CD4-positive, alpha-beta T cell treated with Interleukin-1 beta for 1 hour (primary cell): ENCODE results near the gene RAPGEF2.
"Not testable (repeated sequence)": the region's sequence is repeated elsewhere in the genome, so short reads cannot be mapped to it uniquely, and the experiment has no call there.

ENCODE experiments used
- DNase-seq, 2 donors: peaks; one replicate each; pipeline ENCODE4 v3.0.0-alpha.2; 2020 to 2022

RAPGEF2 gene

GRCh38 chr4:159248384-159249178, 145.7 kb downstream of the RAPGEF2 start:
- DNase-seq = no peak

- DNase-seq = no peak
Observed at GRCh38 chr4:159250751-159251325, 148.0 kb downstream of the RAPGEF2 start.

DNA sequence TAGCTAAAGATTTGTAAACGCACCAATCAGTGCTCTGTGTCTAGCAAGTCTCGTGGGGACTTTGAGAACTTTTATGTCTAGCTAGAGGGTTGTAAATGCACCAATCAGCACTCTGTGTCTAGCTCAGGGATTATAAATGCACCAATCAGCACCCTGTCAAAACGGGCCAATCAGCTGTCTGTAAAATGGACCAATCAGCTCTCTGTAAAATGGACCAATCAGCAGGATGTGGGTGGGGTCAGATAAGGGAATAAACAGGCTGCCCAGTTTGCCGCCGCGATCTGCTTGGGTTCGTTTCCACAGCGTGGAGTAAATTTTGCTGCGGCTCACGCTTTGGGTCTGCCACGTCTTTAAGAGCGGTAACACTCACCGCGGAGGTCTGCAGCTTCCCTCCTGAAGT, 148.7 kb downstream of the RAPGEF2 start:
- DNase-seq = not testable (repeated sequence)

DNA sequence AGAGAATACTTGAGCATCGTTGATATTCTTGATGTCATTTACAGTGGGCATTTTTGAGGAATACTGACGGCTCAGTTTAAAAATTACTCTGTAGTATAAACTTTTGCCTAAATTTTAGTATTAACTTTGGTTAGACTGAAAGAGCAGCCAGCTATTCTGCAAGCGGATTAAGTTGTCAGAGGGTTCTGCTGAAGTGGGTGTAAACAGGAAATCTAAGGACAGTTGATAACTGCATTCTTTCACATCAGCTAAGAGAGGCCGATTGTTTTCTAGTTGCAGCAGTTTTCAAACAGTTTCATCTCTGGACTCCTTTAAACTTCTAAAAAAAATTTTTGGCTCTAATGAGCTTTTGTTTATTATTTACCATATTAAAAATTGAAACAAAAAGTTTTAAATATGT, 149.6 kb downstream of the RAPGEF2 start:
- no peak for DNase-seq

GRCh38 chr4:159256037-159256436, 153.2 kb downstream of the RAPGEF2 start:
- no peak for DNase-seq

DNA sequence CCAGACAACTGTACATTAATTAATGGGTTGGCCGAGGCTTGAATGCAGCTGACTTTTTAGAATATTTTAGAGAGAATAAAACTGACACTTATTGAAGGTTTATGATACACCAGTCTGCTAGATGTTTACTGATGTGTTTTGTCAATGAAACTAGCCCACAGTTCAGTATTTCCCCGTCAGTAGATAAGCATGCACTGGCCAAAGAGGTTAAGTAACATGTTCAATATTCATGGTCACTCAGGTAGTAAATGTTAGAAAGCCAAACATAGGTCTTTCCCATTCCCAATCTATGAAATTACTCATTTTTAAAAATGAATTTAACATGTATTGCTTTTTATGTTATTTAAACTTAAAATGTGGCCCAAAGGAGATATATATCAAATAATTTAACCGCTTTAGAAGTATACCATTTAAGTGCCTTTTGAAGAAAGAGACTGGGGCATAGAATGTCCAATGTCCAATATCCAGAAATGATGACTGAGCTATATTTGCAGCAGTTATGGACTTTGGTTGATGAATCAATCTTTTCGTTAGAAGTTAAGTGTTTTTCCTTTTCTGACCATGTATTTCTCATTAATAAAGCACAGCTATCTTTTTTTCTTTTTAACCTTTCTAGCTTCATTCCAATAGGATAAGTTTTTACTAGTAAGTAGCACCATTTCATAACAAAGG, 156.1 kb downstream of the RAPGEF2 start:
- no peak for DNase-seq

- no peak for DNase-seq
Observed at GRCh38 chr4:159264057-159264456, 161.2 kb downstream of the RAPGEF2 start.

GRCh38 chr4:159266981-159267868, 164.3 kb downstream of the RAPGEF2 start:
- DNase-seq = no peak

- DNase-seq = no peak
Observed at GRCh38 chr4:159267869-159268285, 165.0 kb downstream of the RAPGEF2 start.

DNA sequence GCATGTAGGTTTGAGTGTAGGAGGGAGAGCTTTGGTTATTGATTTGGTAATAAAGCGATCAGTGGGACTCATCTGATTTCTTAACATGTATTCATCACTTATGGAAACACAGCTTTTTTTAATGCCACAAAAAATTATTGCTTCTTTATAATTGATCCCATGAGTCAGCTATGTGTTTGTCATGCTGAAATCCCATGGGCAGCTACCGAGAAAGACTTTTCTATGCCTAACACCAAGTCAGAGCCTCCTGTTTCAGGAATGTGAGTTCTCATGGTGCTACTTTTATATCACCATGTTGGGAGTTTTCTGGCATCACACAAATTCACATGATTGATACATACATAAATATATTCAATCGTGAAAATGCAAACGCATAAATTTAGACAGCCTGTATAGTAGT, 165.7 kb downstream of the RAPGEF2 start:
- DNase-seq = no peak

DNA sequence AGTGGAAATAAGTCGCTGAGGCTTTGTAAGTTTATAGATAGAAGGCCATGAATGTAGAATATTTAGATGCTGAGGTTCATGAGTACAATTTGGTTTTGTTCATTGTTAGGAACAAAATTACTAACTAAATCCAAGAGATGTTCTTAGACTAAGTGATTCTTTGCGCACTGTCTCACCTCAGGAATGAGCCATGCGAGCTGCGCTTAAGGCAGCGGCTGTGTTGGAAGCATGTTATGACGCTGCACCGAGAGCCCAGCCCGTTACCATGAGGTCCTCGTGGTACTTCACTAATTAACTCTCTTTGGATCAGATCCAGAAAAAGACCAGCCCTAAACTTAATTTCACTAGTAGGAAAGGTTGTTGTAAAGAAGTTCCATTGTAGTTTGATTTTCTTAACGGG, 166.2 kb downstream of the RAPGEF2 start:
- no peak for DNase-seq

DNA sequence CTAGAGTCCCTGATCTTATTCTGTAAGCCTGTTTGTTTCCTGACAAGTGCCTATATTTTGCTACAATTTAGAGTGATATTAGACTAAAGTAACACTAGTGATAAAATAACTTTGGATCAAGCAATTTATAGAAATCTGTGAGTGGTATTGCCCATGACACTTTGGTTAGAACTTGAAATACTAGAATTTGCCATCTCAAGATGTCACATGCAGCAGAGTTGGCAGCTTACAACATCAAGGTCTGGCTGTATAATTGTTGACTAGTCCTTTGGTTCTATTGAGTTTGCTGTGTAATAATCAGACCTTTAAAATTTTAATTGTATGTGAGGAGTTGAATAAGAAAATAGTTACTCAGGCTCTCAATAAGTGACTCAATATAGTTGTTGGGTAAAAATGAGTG, 167.1 kb downstream of the RAPGEF2 start:
- no peak for DNase-seq

GRCh38 chr4:159271856-159272255, 169.0 kb downstream of the RAPGEF2 start:
- DNase-seq = no peak

DNA sequence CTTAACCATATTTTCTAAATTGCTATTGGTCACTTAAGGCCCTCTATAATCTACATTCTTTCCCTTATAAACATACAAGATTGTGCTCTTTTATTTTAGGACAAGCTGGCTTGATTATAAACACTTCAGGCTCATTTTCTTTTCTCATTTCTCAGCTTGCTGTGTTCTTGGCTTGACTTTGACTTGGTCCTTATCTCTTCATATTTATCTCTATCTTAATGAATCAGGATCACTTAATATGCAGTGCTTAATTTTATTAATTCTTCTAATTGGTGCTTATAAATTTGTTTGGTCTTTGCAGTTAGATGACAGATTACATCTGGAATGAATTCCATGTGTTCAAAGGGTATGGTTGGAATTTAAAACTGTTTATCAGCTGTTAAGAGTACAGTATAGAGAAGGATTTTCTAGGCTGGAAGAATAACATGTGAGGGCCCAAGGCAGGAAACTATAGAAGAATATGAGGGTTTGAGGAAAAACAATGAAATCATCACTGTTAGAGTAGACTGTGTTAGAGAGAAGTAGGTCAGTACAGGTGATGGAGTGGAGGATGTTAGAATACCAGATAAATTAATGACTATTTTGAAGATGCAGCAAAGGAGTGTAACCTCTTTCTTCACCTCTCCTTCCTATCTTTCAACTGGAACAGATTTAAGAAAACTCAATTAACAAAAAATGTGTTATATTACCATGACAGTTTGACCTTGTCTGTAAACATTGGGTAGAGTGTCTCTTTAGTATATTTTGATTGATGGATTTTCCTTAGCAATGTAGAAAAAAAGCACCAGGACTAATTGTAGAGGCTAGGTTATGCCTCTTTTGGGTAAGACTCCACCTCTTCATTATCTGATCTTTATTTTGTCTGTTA, 169.6 kb downstream of the RAPGEF2 start:
- no peak for DNase-seq

DNA sequence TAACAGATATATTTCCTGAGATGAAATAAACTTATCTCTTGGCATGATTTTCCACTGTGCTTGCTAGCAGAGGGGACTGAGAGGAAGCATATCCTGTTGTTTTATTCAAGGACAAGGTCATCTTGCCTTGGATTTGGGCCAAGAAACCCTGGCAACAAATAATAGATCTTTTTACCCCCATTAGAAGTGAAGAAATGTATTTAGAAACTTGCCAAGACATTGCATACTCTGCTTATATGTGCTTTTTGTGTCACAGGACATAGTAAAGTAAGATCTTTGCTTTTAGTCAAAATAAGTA, 170.2 kb downstream of the RAPGEF2 start:
- no peak for DNase-seq

- no peak for DNase-seq
Observed at GRCh38 chr4:159273841-159274240, 171.0 kb downstream of the RAPGEF2 start.

- DNase-seq = peak in 1 of 2 donors; percentile 7
Observed at GRCh38 chr4:159278399-159278798, 175.5 kb downstream of the RAPGEF2 start.

DNA sequence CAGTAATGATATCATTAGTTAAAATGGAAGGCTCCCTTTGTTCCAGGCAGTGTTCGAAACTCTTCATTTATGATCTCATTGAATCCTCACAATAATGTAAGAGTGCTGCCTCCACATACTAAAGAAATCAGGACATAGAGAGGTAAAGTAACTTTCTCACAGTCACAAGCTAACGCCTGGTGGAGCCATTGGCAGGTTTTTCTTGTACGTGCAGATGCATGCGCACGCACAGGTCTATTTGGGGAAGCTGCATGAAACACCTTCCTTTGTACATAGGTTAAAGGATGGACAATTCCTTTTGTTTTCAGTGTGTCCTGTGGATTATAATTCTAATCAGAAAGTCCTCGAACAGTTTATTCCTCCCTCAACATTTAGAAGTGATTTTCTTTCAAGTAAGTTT, 176.2 kb downstream of the RAPGEF2 start:
- DNase-seq = no peak

- no peak for DNase-seq
Observed at GRCh38 chr4:159280442-159281172, 177.7 kb downstream of the RAPGEF2 start.

DNA sequence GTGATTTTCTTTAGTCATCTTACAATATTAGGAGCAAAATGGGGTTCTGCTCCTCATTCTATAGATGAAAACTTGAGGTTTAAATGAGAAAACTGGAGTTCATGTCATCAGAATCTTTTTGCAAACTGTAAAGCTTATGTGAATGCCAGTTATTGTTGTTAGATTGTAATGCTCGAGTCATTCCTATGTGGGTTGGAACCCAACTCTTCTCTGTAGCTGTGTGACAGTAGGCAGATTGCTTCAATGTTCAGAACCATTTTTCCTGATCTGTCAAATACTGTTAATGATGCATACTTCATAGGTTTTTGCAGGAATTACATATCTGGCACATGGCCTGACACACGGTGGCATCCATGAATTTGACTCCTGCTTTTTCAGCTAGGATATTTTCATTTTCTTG, 178.9 kb downstream of the RAPGEF2 start:
- DNase-seq = no peak

DNA sequence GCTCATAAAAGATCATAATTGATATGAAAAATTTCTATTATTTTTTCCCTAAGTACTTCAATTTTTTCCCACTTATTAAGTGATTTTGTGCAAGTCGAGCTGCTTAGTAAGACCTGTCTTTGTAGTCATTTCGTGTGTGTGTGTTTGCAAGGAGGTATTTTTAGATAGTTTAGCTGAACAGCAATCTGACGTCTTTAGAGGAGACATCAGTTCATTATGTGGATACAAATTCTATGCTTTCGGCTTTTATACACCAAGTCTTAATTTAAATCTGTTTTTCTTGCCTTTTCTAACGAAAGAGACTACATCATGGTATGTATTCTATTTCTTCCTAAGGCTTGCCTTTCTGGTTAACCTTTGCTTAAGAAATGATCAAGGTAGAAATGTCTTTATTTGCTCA, 179.4 kb downstream of the RAPGEF2 start:
- no peak for DNase-seq

DNA sequence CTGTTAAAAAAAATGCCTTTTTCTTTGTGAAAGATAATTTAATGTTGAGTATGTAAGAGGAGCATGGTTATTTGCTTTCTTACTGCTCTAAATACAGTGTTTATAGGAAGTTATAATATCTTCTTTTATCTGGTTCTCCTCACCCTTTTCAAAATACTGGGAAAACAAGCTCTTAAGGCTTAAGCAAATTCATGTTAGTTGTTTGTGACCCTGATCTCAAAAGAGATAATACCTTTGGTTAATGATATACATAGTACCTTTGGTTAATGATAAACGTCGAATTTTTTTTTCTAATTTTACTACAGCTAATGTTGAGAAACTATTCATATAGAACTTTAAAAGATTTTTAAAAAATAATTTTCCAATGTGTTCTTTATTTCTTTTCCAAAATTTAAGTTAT, 180.1 kb downstream of the RAPGEF2 start:
- no peak for DNase-seq
